C4-2B (cell line): ENCODE measurements around the gene NRXN3.

Experiments
- H3K27ac ChIP-seq: fragments of 450-650 bp; 2 replicates; pipeline ENCODE4 v1.5.1; 2017
- CTCF ChIP-seq: fragments of 450-650 bp; conservative IDR thresholded peaks from 2 replicates; pipeline ENCODE4 v1.5.1; 2017; ENCODE audit warnings: mild to moderate bottlenecking
- ZFX ChIP-seq: fragments of 450-650 bp; IDR thresholded peaks from 2 replicates; pipeline ENCODE4 v1.6.1; 2017

The NRXN3 gene

GRCh38 chr14:79890527-79890926, 1720.4 kb downstream of the NRXN3 start:
- H3K27ac ChIP-seq: no peak overlapping the region
- TF ChIP-seq ZFX: no peak
- no peak for TF ChIP-seq CTCF

- H3K27ac ChIP-seq: no peak overlapping the region
- TF ChIP-seq CTCF (no peak), ZFX (no peak)
Observed at GRCh38 chr14:79896009-79896408, 1725.8 kb downstream of the NRXN3 start.

- no peak overlapping the region for H3K27ac ChIP-seq
- TF ChIP-seq CTCF (no peak), ZFX (no peak)
Observed at GRCh38 chr14:79899610-79900009, 1729.4 kb downstream of the NRXN3 start.

GRCh38 chr14:79904497-79904896, 1734.3 kb downstream of the NRXN3 start:
- TF ChIP-seq CTCF: no peak
- TF ChIP-seq ZFX: no peak

GRCh38 chr14:79906994-79907393, 1736.8 kb downstream of the NRXN3 start:
- H3K27ac ChIP-seq: no peak overlapping the region
- TF ChIP-seq CTCF (no peak), ZFX (no peak)

More at GRCh38 chr14:79904497-79904896, 1734.3 kb downstream of the NRXN3 start:
- H3K27ac ChIP-seq: no peak overlapping the region

- H3K27ac ChIP-seq: no peak overlapping the region
- TF ChIP-seq CTCF (no peak), ZFX (no peak)
Observed at GRCh38 chr14:79910086-79910485, 1739.9 kb downstream of the NRXN3 start.

GRCh38 chr14:79911744-79912143, 1741.6 kb downstream of the NRXN3 start:
- no peak for TF ChIP-seq ZFX
- no peak for TF ChIP-seq CTCF
- no peak overlapping the region for H3K27ac ChIP-seq
